Measurements from ENCODE around the gene PODXL2. TPM values are rescaled to one million over a fixed set of nuclear protein-coding genes. Genes with fewer than 3 reads are reported as not detected.

PODXL2 gene
- total RNA-seq, 3 donors from 2014 or later: 8.8 to 10.6 (median 8.8) TPM

DNA sequence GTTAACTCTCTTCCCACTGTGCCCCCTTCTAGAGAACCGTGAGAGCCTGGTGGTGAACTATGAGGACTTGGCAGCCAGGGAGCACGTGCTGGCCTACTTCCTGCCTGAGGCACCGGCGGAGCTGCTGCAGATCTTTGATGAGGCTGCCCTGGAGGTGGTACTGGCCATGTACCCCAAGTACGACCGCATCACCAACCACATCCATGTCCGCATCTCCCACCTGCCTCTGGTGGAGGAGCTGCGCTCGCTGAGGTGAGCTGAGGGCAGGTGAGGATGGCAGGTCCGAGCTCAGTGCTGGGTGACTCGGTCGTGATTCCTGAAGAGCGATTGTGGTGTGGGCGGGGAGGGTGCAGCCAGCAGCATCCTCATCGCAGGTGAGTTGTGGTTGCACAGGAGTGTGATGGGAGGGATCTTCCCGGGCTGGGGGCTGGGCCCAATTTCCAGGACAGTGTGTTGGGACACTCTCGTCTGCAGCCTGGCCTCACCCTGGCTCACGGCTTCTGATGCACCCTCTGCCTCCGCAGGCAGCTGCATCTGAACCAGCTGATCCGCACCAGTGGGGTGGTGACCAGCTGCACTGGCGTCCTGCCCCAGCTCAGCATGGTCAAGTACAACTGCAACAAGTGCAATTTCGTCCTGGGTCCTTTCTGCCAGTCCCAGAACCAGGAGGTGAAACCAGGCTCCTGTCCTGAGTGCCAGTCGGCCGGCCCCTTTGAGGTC, 22.7 kb upstream of the PODXL2 start:
- Histone ChIP-seq H3K4me1 (no peaks in the 10 kb centered on the region), H3K4me3 (no peak overlapping the region), H3K36me3 (no peaks in the 10 kb centered on the region), H3K9me3 (no peaks in the 10 kb centered on the region), H3K27ac (no peak overlapping the region), H3K27me3 (no peaks in the 10 kb centered on the region)
- intact Hi-C loops (cut with DNase I; ENCODE audit: low total_unique reads): no loop called here
- DNase-seq (ENCODE audit: low spot score in 2 of 2): no peak
- no peak for TF ChIP-seq POLR2AphosphoS5 (IDR thresholded peaks at IDR 0.05)
- TF ChIP-seq POLR2A (IDR thresholded peaks at IDR 0.05): no peak
- TF ChIP-seq, protein P1, sequence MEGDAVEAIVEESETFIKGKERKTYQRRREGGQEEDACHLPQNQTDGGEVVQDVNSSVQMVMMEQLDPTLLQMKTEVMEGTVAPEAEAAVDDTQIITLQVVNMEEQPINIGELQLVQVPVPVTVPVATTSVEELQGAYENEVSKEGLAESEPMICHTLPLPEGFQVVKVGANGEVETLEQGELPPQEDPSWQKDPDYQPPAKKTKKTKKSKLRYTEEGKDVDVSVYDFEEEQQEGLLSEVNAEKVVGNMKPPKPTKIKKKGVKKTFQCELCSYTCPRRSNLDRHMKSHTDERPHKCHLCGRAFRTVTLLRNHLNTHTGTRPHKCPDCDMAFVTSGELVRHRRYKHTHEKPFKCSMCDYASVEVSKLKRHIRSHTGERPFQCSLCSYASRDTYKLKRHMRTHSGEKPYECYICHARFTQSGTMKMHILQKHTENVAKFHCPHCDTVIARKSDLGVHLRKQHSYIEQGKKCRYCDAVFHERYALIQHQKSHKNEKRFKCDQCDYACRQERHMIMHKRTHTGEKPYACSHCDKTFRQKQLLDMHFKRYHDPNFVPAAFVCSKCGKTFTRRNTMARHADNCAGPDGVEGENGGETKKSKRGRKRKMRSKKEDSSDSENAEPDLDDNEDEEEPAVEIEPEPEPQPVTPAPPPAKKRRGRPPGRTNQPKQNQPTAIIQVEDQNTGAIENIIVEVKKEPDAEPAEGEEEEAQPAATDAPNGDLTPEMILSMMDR (IDR thresholded peaks at IDR 0.05): no peak

DNA sequence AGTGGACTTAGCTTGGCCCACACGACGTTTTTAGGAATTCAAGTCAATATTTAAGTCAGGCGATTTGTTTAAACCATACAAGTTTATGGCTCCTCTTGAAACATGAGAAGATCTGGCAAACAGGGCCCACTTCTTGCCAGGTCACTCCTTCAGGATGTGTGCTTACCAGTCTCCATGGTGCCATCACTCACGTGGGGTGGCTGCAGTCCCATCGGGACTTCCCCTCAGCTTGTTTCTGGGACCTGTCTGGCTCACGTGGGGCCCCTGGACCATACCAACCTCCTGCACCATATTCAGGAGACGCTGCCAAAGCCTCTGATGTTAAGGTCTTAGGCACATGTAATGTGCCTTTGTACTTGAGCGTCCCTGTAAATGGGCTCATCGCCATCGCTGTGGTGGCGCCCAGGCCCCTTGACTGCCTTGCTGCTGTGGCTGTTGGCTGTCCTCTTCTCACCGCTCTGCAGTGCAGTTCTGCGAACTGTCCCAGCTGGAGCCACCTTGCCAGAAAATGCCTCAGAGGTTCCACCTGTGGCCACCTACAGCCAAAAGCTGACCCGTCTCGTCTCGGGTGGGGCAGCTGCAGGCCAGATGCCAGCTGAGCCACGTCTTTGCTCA, 21.9 kb upstream of the PODXL2 start:
- TF ChIP-seq, protein P1 (IDR thresholded peaks at IDR 0.05): no peak
- no peak for TF ChIP-seq POLR2A (IDR thresholded peaks at IDR 0.05)
- no peak for TF ChIP-seq POLR2AphosphoS5 (IDR thresholded peaks at IDR 0.05)
- intact Hi-C loops (cut with DNase I; ENCODE audit: low total_unique reads): no loop called here
- no peak for DNase-seq (ENCODE audit: low spot score in 2 of 2)
- Histone ChIP-seq H3K27ac (no peak overlapping the region), H3K27me3 (no peaks in the 10 kb centered on the region), H3K4me3 (no peak overlapping the region), H3K4me1 (no peaks in the 10 kb centered on the region), H3K36me3 (no peaks in the 10 kb centered on the region), H3K9me3 (no peaks in the 10 kb centered on the region)

DNA sequence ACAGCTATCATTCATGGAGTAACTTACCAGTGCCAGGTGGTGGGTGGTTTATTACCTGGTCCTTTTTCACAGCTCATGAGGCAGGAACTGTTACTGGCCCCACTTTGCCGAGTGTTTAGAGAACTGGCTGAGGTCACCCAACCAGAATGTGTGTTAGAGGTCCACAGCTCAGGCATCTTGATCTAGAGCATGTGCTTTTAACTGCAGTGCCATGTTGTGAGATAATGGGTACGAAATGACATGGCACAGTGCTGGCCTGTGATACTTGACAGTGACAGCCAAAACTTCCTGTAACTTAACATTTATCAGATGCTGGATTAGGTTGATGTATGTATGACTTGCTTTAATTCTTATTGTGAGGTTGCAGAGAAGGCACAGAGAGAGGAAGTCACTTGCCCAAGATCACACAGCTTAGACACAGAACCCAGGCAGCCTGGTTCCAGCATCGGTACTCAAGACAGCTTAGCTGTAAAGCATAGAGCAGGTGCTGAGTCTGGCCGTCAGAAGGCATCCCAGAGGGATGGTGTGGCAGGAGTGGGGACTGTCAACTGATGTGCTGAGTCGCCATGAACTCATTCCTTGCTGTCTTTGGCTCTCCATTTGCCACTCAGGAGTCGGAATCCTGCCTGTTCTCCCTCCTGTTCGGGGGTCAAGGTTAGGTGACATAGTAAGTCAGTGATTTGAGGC, 21.2 kb upstream of the PODXL2 start:
- no peaks in the 10 kb centered on the region for H3K36me3 ChIP-seq
- no peak overlapping the region for H3K27ac ChIP-seq
- no peak for TF ChIP-seq POLR2AphosphoS5 (IDR thresholded peaks at IDR 0.05)
- no peak for TF ChIP-seq POLR2A (IDR thresholded peaks at IDR 0.05)
- H3K4me3 ChIP-seq: no peak overlapping the region
- H3K9me3 ChIP-seq: no peaks in the 10 kb centered on the region
- intact Hi-C loops (cut with DNase I; ENCODE audit: low total_unique reads): no loop called here
- DNase-seq (ENCODE audit: low spot score in 2 of 2): no peak
- no peaks in the 10 kb centered on the region for H3K4me1 ChIP-seq
- H3K27me3 ChIP-seq: no peaks in the 10 kb centered on the region

DNA sequence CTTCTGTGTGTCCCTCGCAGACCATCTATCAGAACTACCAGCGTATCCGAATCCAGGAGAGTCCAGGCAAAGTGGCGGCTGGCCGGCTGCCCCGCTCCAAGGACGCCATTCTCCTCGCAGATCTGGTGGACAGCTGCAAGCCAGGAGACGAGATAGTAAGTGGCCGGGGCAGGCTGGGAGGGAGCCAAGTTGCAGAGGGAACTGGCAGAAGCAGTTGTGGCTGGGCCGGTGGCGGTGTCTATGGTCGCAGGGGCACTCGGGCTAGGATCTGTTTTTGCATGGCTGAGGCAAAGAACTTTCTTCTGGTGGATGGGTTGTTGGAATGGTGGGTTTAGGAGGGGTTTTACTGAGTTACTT, 20.6 kb upstream of the PODXL2 start:
- no peaks in the 10 kb centered on the region for H3K36me3 ChIP-seq
- H3K27me3 ChIP-seq: no peaks in the 10 kb centered on the region
- no peaks in the 10 kb centered on the region for H3K9me3 ChIP-seq
- intact Hi-C loops (cut with DNase I; ENCODE audit: low total_unique reads): no loop called here
- no peak overlapping the region for H3K27ac ChIP-seq
- TF ChIP-seq, protein P1 (IDR thresholded peaks at IDR 0.05): no peak
- TF ChIP-seq POLR2AphosphoS5 (IDR thresholded peaks at IDR 0.05): no peak
- TF ChIP-seq POLR2A (IDR thresholded peaks at IDR 0.05): no peak
- H3K4me3 ChIP-seq: no peak overlapping the region
- no peaks in the 10 kb centered on the region for H3K4me1 ChIP-seq
- DNase-seq (ENCODE audit: low spot score in 2 of 2): no peak

DNA sequence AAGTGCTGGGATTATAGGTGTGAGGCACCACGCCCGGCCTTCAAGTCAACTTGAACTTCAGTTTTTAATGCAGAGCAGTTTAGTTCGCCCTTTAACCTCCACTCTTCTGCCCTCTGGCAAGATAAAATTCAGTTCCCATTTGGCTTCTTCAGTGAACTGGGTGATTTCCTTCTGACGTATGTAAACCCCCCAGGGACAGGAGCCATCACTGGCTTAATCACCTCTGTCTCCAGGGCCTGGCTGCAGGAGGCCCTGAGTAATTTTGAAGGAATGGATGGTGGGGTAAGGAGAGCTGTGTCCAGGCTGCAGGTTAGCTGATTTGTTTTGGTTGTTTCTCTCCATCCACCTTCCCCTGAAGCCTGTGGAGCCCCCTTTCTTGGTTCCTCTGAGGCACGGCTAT, 18.9 kb upstream of the PODXL2 start:
- intact Hi-C loops (cut with DNase I; ENCODE audit: low total_unique reads): no loop called here
- no peak for DNase-seq (ENCODE audit: low spot score in 2 of 2)

More for the DNA sequence above, 18.9 kb upstream of the PODXL2 start:
- no peaks in the 10 kb centered on the region for H3K36me3 ChIP-seq
- no peaks in the 10 kb centered on the region for H3K4me1 ChIP-seq
- TF ChIP-seq, protein P1 (IDR thresholded peaks at IDR 0.05): no peak
- TF ChIP-seq POLR2AphosphoS5 (IDR thresholded peaks at IDR 0.05) (no peak), POLR2A (IDR thresholded peaks at IDR 0.05) (no peak)
- no peak overlapping the region for H3K27ac ChIP-seq
- no peaks in the 10 kb centered on the region for H3K27me3 ChIP-seq
- no peak overlapping the region for H3K4me3 ChIP-seq
- H3K9me3 ChIP-seq: no peaks in the 10 kb centered on the region

Measured in breast epithelium (tissue), 4 donors.